ENCODE data around the gene CFAP73. TPM values are rescaled to one million over a fixed set of nuclear protein-coding genes. Genes with fewer than 3 reads are reported as not detected.
"Not testable (repeated sequence)": the region's sequence is repeated elsewhere in the genome, so short reads cannot be mapped to it uniquely, and the experiment has no call there.

Gene CFAP73
- total RNA-seq, 1 donor from 2014 or later: 6.9 TPM

GRCh38 chr12:113119980-113120669 is 29.4 kb upstream of the CFAP73 start:
- no peak for DNase-seq

DNA sequence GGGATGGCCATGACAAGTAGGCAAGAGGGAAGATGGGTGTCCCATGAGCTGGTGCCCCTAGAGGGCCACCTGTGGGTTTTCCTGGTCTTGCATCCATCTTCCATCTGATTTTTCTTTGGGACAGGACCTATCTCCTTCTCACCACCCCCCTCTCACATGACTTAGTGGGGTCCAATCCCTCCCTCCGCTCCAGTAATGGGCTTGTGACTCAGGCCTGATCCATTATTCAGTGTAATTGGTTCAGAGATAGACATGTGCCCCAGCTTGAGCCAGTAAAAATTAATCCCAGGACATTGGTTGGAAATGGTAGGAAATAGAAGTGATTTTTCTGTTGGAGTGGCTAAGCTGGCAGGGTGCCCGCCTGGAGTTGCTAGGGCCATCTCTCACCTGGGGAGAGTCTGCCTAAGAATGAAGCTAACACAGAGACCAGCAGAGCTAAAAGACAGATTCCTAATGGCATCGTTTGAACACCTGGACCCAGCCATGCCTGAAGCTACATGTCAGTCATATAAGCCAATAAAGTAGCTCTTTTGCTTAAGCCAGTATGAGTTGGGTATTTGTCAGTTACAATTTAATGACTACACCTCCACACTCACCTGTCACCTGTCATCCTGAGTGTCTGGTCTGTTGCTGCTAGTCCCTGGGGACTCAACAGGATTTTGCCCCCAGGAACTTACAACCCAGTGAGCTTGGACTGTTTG is 28.7 kb upstream of the CFAP73 start:
- no peak for DNase-seq

DNA sequence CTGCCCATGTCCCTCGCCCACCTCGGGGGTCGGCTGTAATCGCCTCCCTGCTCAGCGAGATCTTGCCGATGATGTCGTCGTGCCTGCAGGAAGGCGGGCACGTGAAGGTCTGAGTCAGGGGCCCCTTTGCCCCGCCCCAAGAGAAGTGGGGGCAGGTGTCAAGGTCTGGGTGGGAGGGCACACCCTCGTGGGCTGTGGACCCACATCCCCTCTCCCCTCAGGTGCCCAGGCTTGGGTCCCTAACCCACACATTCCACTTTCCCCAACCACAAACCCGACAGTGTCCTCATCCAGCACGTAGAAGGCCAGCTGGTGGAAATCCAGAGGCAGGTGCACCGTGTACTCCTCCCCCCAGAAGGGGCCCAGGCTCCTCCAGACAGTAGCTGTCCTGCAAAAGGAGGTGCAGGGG is 21.7 kb upstream of the CFAP73 start:
- no peak for DNase-seq

- DNase-seq: no peak
These were observed 20.5 kb upstream of the CFAP73 start for GRCh38 chr12:113128802-113129663.

GRCh38 chr12:113129664-113130456 is 19.7 kb upstream of the CFAP73 start:
- DNase-seq: no peak

GRCh38 chr12:113130457-113131135 is 18.9 kb upstream of the CFAP73 start:
- DNase-seq: no peak

DNA sequence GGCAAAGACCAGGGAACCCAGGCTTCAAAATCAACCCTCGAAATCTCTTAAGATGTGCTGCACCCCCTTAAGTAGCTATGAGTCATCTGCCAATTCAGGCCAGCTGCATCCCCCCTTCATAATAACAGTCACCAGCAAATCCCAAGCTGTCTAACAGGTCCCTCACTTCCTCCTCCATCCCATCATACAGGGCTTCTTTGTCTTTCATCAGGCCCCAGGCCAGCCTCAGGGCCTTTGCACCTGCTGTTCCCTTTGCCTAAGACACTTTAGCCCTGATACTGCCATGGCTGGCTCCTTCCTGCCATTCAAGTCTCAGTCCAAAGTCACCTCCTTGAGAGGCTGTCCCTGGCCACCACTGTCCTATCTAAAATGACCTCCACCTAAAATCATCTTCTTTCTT is 18.0 kb upstream of the CFAP73 start:
- no peak for DNase-seq

GRCh38 chr12:113133036-113133435 is 16.5 kb upstream of the CFAP73 start:
- no peak for DNase-seq

DNA sequence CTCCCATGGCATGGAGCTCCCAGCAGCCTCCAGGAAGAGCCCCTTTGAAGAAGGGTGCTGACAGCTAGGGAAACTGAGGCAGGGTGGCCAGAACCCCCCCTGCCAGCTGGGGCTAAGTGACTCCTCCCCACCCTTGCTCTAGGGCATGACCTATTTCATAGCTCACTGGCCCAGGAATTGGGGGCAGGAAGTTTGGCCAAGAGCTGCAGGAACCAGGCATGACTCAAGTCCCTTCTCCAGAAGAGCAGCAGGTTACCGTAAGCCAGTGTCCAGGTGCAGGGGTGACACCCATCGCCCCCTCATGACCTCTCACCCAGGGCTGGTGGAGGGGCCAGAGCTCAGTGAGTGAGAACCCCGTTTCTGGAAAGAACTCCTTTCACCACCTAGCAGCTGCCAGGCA is 15.9 kb upstream of the CFAP73 start:
- DNase-seq: no peak

DNA sequence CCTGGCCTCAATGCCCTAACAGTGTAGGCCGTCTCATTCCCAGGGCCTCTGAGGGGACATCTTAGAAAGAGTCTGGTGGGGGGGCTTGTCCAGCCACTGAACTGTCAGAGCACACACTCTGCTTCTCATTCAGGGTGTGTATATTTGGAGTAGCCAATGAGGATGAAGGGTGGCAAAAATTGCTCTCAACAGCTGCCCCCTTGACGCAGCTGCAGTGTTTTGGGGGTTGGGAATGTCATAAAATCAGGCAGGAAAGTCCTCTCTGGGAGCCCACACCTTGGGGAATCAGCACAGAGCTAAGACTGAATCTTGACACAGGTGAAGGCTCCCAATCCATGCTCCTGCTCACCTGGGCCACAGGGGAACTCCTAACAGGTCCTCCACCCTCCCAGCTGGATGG is 15.5 kb upstream of the CFAP73 start:
- DNase-seq: peak; percentile 58

DNA sequence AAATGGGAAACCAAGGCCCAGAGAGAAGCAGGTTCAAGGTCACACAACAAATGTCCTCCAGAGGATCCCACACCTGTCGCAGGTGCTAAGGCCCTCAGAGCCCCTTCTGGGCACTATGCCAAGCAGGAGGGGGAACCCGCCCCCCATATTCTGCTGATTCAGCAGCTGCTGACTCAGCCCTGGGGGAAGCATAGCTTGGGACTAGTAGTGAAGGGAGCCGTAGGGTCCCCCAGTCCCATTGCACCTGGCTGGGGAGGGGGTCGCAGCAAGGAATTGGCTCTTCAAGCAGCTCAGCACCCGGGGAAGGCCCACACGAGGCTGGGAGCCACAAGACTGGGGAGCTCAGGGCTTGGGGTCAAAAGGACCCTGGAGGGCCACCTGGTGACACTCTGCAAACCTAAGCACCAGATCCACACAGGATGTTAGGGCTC is 15.0 kb upstream of the CFAP73 start:
- DNase-seq: no peak

DNA sequence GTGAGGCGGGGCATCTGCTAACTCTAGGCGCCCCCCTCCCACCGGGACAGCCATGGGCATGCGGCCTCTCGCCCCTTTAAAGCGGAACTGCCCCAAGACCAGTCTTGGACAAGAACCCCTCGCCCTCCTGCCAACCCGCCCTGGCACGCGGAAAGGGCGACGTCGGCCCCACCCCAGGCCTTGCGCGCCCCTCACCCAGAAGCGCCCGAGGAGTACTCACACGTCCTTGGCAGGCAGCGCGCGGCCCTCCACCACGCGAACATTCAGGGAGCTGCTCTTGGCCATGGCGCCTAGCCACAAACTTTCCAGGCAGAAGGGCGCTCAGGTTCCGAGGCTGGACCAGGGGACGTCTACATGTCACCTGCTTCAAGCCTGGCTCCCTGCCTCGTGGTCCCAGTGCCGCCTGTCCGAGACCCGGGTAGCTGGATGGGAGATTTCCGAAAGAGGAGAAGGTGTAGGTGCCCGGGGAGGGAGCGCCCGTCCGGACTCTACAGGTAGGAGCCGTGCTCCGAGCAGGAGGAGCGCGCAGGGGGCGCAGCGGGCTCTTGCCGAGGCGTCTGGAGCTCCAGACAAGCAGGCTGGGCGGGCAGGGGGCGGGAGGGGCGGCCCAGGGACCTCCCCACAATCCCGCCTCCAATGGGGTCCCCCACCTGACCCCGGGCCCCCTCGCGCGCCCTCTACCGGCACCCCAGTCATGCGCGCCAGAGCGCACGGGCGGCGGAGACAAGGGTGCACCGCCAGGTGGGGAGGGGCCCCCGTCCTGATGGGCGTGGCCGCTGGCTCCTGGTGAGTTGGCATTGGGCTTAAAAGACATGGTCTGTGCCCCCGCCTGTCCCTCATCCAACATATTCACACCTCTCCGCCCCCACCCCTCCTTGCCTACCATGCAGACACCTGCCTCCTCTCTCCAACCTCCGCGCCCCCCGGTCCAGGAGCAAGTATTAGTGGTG is 14.1 kb upstream of the CFAP73 start, which contains the start of gene RASAL1:
TSS of gene RASAL1 (minus strand) at position 584 of the 950 bp plus-strand sequence. CDS start at position 285, 299 bp downstream.
- peak; percentile 20 for DNase-seq

DNA sequence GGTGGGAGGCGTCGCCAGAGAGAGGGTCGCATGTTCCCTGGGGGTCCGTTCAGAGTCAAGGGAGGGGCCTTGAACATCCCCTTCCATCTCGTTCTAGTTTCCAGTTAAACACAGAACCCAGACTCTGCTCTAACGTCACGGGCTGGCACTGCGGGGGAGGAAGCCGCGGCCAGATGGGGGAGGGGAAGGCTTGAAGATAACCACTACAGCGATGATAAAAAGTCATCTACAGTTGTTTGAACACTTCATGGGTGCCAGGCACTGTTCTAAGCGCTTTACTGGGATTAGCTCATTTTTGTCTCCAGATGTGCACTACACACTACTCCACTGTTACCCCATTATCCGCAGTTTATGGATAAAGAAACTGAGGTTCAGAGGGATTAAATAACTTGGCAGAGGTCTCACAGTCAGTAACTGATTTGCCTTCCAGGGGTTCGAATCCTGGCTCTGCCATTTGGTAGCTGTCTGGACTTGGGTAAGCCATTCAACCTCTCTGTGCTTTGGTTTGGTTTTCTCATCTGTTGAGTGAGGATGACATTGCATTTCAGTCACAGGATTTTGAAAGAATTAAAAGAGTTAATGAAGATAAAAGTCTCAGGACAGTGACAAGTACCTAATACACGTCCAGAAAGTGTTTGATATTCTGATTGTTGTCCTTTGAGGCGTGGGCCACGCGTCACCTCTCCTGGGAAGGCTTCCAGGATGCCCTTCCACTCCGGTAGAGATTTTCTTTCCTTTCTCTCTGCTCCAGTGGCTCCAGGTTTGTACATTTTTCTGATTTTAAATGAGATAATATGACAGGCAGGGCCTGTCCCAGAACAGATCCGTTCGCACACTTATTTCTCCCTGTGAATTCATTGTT is 13.2 kb upstream of the CFAP73 start:
- DNase-seq: no peak

- DNase-seq: no peak
These were observed 12.5 kb upstream of the CFAP73 start for GRCh38 chr12:113136990-113137511.

GRCh38 chr12:113137861-113138783 is 11.4 kb upstream of the CFAP73 start:
- no peak for DNase-seq

DNA sequence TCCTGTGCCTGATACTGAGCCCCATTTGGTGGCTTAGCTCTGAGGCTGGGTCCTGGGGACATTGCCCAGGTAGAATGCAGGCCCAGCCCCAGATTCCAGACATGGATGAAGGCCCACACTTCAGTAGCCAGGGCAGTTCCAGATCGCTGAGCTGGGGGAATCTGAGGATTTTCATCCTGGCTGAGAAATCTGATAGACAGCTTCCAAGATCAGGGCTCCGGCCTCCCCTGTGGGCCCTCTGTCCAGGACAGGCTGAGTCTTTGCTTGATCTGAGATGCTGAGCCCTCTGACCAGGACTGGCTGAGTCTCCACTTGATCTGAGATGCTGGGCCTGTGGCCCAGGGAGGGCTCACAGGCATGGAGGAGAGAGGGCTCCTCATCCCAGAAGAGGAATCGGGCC is 10.7 kb upstream of the CFAP73 start:
- DNase-seq: no peak

DNA sequence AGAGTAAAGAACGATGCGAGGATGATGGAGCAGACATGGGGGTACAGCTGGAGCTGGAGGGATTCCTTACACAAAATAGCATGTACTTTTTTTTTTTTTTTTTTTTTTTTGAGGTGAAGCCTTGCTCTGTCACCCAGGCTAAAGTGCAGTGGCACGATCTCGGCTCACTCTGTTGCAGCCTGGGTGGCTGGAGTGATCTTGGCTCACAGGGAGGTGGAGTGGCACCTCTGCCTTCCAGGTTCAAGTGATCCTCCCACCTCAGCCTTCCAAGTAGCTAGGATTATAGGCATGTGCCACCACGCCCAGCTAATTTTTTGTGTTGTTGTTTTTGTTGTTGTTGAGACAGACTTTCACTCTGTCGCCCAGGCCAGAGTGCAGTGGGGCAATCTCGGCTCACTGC is 8.8 kb upstream of the CFAP73 start:
- DNase-seq: no peak

- not testable (repeated sequence) for DNase-seq
These were observed 7.8 kb upstream of the CFAP73 start for GRCh38 chr12:113141716-113142115.

All from tongue (tissue), 2 donors.